ENCODE measurements around the gene REEP1.

REEP1 gene

DNA sequence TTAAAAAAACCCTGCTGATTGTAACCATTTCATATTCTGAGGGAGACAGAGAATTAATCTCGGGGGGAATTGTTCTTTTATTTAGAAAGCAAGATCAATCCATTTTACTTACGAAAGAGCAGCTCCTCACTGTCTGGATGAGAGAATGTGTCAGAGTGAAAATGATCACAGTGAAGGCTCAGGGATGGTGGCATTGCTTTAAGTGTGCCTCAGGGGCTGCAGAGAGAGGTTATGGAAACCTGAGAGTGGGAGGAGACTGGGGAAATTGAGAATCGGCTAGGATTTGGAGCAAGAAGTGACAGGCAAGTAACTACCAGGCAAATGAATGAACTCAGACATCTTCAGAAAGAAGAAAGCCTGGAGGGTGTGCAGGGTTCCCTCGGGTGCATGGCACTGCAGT is 104.0 kb downstream of the REEP1 start:
- Histone ChIP-seq H3K9me3 (ENCODE audit: insufficient read depth, low read length) (no peaks in the 10 kb centered on the region), H3K4me2 (ENCODE audit: low read depth, low read length, poor library complexity, severe bottlenecking) (no peak overlapping the region), H3K36me3 (ENCODE audit: low read length) (no peaks in the 10 kb centered on the region), H4K20me1 (ENCODE audit: low read depth, low read length) (no peaks in the 10 kb centered on the region), H2AFZ (ENCODE audit: low read depth, low read length, severe bottlenecking) (no peak overlapping the region), H3K27me3 (ENCODE audit: low read length) (no peaks in the 10 kb centered on the region), H3K79me2 (ENCODE audit: insufficient read depth, low read length) (no peaks in the 10 kb centered on the region), H3K4me3 (ENCODE audit: insufficient read depth, low read length, poor library complexity, severe bottlenecking) (no peak overlapping the region), H3K9ac (ENCODE audit: low read length) (no peak overlapping the region), H3F3A (ENCODE audit: insufficient read depth) (peaks cover 6% of the 10 kb centered on the region; the same call in 1 of the 2 replicates), H3K9me2 (replicated peaks; ENCODE audit: insufficient read depth, low read length) (no peaks in the 10 kb centered on the region), H3K27ac (ENCODE audit: low read depth, low read length) (no peak overlapping the region)
- TF ChIP-seq EZH2phosphoT487 (conservative IDR thresholded peaks at IDR 0.05; ENCODE audit: low read length): no peak
- no peak for TF ChIP-seq CTCF (IDR thresholded peaks at IDR 0.05; ENCODE audit: insufficient read depth, low read length, poor library complexity, severe bottlenecking)

DNA sequence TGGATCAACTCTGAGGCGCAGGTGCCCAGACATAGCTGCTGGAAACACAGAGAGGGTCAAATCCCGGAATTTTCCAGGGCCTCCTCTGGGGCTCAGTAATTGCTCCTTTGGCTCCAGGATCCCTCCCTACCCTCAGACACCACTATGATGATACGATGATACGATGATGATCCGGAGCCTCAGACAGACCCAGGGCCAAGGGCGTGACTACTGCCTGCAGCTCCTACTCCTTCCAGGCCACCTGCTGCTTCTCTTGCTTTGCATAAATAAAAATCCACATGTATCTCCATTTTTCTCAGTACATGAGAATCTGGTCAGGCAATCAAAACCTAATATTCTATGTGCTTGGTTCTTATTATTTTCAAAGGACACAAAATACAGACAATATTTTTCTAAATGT is 104.5 kb downstream of the REEP1 start:
- H3K27ac ChIP-seq (ENCODE audit: low read depth, low read length): no peak overlapping the region
- H3F3A ChIP-seq (ENCODE audit: insufficient read depth): peaks cover 2% of the 10 kb centered on the region; the same call in 1 of the 2 replicates
- H3K9me2 ChIP-seq (replicated peaks; ENCODE audit: insufficient read depth, low read length): no peaks in the 10 kb centered on the region
- H3K9me3 ChIP-seq (ENCODE audit: insufficient read depth, low read length): no peaks in the 10 kb centered on the region
- H3K27me3 ChIP-seq (ENCODE audit: low read length): no peaks in the 10 kb centered on the region
- H3K79me2 ChIP-seq (ENCODE audit: insufficient read depth, low read length): no peaks in the 10 kb centered on the region
- no peaks in the 10 kb centered on the region for H3K36me3 ChIP-seq (ENCODE audit: low read length)
- H4K20me1 ChIP-seq (ENCODE audit: low read depth, low read length): no peaks in the 10 kb centered on the region
- H2AFZ ChIP-seq (ENCODE audit: low read depth, low read length, severe bottlenecking): no peak overlapping the region
- no peak overlapping the region for H3K4me3 ChIP-seq (ENCODE audit: insufficient read depth, low read length, poor library complexity, severe bottlenecking)
- no peak overlapping the region for H3K4me2 ChIP-seq (ENCODE audit: low read depth, low read length, poor library complexity, severe bottlenecking)
- no peak overlapping the region for H3K9ac ChIP-seq (ENCODE audit: low read length)
- TF ChIP-seq EZH2phosphoT487 (conservative IDR thresholded peaks at IDR 0.05; ENCODE audit: low read length) (no peak), CTCF (IDR thresholded peaks at IDR 0.05; ENCODE audit: insufficient read depth, low read length, poor library complexity, severe bottlenecking) (no peak)

- TF ChIP-seq CTCF (IDR thresholded peaks at IDR 0.05; ENCODE audit: insufficient read depth, low read length, poor library complexity, severe bottlenecking) (no peak), EZH2phosphoT487 (conservative IDR thresholded peaks at IDR 0.05; ENCODE audit: low read length) (no peak)
- Histone ChIP-seq H3K27ac (ENCODE audit: low read depth, low read length) (no peak overlapping the region), H3K4me2 (ENCODE audit: low read depth, low read length, poor library complexity, severe bottlenecking) (no peak overlapping the region), H3F3A (ENCODE audit: insufficient read depth) (no peaks in the 10 kb centered on the region), H3K27me3 (ENCODE audit: low read length) (no peaks in the 10 kb centered on the region), H3K36me3 (ENCODE audit: low read length) (no peaks in the 10 kb centered on the region), H2AFZ (ENCODE audit: low read depth, low read length, severe bottlenecking) (no peak overlapping the region), H3K9ac (ENCODE audit: low read length) (no peak overlapping the region), H3K79me2 (ENCODE audit: insufficient read depth, low read length) (no peaks in the 10 kb centered on the region), H3K9me2 (replicated peaks; ENCODE audit: insufficient read depth, low read length) (no peaks in the 10 kb centered on the region), H3K4me3 (ENCODE audit: insufficient read depth, low read length, poor library complexity, severe bottlenecking) (no peak overlapping the region), H3K9me3 (ENCODE audit: insufficient read depth, low read length) (no peaks in the 10 kb centered on the region), H4K20me1 (ENCODE audit: low read depth, low read length) (no peaks in the 10 kb centered on the region)
Measured at GRCh38 chr2:86232373-86232784, 105.0 kb downstream of the REEP1 start.
